ENCODE data around the gene ZBTB20.
A peak's percentile ranks its signal among the peaks of the same experiment; 100 is the strongest.

The ZBTB20 gene

DNA sequence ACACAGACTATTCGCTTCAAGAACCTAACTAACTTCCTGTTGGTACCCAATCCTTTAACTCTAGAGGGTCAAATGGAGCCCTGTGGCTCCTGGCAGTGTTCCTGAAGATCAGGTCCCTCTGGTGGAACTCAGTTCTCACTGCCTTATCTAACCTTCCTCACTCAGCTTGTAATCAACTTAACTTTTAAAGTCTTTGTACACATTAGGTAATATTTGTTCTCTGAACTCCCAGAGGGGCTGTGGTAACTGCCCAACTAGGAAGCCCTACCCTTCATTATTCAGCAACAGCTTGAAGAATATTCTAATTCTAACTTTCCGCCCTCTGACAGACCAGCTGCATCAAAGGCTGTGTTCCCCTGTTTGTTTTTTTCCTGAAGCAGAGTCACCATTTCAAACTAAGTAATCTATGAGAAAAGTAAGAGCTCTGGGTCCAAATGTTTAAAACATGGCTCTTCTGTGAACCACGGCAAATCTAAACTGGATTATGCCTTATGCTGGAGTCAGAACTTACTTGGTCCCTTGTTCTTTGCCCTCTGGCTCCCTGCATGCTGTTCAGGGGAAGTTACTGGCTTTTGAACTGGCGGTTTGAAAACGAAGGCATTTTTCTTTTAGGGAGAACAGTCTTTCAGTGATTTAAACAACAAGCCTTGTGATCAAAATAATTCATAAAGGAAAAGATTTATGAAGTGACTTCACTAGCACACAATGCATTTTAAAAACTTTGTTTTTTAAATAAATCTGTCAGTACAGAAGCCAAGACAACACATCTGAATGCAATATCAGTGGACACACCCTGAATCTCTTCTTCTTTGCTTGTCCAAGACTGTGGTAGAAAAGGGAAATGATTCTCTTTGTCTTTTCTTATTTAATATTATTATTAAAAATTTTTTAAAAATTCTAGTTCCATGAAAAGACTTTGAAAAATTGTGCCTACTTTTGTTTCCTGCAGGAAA is 487.7 kb downstream of the ZBTB20 start:
- H3K4me3 ChIP-seq (ENCODE audit: low read length): no peak overlapping the region
- DNase-seq (ENCODE audit: low read depth): no peak
- TF ChIP-seq, protein P1, sequence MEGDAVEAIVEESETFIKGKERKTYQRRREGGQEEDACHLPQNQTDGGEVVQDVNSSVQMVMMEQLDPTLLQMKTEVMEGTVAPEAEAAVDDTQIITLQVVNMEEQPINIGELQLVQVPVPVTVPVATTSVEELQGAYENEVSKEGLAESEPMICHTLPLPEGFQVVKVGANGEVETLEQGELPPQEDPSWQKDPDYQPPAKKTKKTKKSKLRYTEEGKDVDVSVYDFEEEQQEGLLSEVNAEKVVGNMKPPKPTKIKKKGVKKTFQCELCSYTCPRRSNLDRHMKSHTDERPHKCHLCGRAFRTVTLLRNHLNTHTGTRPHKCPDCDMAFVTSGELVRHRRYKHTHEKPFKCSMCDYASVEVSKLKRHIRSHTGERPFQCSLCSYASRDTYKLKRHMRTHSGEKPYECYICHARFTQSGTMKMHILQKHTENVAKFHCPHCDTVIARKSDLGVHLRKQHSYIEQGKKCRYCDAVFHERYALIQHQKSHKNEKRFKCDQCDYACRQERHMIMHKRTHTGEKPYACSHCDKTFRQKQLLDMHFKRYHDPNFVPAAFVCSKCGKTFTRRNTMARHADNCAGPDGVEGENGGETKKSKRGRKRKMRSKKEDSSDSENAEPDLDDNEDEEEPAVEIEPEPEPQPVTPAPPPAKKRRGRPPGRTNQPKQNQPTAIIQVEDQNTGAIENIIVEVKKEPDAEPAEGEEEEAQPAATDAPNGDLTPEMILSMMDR (conservative IDR thresholded peaks at IDR 0.05; ENCODE audit: low read depth, low read length): no peak

DNA sequence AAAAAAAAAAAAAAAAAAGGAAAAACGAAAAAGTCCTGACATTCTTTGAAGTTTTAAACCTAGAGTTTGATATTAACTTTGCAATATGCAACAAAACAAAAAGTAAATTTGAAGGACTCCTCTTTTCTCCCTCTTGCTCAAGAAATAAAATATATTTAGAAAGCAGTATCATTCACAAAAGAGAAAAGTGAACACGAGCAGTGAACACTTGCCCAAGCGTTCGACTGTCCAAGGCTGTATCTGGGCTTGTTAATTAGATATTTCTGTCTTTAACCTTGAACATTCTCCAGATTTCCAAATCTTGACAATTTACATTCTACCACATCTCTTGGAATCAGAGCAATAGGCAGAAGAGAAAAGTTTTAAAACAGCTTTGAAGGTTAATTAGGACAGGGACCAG is 495.5 kb downstream of the ZBTB20 start:
- no peak overlapping the region for H3K4me3 ChIP-seq (ENCODE audit: low read length)
- DNase-seq (ENCODE audit: low read depth): no peak
- TF ChIP-seq, protein P1 (conservative IDR thresholded peaks at IDR 0.05; ENCODE audit: low read depth, low read length): no peak

DNA sequence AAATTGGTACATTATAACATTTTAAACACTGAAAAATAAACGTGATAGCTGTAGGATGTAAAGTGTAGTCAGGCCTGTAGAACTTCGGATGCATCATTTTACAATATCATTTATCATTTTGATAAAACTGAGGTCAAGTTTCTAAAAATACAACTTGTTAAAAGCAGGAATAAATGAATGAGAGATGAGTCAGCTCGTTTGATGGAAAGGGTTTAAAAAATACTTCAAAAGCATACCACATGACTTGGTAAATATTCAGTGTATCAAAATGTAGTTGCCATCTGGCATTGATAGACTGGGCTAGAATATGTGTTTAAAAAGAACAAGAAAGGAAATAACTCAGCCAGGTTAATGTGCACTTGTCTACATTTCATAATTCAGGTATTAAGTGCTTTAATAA is 496.3 kb downstream of the ZBTB20 start:
- H3K4me3 ChIP-seq (ENCODE audit: low read length): no peak overlapping the region
- TF ChIP-seq, protein P1 (conservative IDR thresholded peaks at IDR 0.05; ENCODE audit: low read depth, low read length): no peak
- peak; percentile 39 for DNase-seq (ENCODE audit: low read depth)

DNA sequence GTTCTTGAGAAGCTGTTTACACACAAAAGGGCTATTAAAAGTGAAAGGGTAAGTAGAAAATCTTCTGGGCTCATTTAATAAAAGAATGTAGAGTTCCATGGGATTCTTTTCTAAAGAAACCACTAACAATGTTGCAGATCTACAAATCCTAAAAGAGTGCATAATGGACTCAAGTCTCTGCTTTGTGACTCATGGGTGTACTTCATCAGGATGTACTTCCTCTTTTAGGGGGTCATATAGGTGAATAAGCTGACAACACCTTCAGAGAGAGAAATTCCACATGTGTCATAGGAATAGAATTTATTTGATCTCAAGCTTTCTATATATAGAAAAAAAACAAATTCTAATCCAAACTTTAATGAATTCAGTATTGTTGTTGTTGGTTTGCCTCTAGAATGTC is 497.8 kb downstream of the ZBTB20 start:
- H3K4me3 ChIP-seq (ENCODE audit: low read length): no peak overlapping the region
- TF ChIP-seq, protein P1 (conservative IDR thresholded peaks at IDR 0.05; ENCODE audit: low read depth, low read length): no peak
- DNase-seq (ENCODE audit: low read depth): no peak

DNA sequence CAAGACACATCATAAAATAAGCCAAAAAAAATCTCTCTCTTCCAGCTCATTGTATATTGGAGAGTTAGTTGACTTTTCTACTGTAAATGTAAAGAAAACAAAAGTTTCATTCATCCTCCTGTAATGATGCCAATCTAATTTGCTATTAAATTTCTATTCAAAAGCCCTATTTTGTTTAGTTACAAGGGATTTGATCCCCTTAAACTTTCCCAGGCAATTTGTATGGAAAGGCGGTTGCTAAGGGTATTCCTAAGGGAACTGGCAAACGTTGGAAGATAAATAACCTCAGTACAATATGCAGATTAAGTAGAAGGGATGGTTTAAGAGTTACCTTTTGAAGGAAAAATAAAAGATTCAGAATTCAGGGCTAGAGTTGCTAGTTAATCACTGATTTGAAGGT is 500.6 kb downstream of the ZBTB20 start:
- DNase-seq (ENCODE audit: low read depth): no peak
- TF ChIP-seq, protein P1 (conservative IDR thresholded peaks at IDR 0.05; ENCODE audit: low read depth, low read length): no peak
- H3K4me3 ChIP-seq (ENCODE audit: low read length): no peak overlapping the region

DNA sequence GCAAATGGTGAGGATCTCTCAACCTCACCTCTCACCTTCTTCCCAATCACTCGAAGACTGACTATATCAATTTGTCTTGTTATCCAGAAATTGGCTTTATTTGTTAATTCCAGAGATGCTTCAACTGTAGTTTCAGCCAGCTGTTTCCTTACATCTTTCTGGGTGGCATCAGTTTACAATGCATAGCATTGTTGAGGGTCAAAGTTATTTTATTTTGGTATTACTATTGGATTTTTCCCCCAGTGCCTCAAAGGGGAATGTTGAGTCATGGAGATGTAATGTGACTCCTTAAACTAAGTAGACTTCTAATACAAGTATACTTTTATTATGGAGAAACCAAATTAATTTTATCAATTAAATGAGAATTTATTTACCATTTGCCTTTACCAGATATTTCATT is 501.7 kb downstream of the ZBTB20 start:
- H3K4me3 ChIP-seq (ENCODE audit: low read length): no peak overlapping the region
- TF ChIP-seq, protein P1 (conservative IDR thresholded peaks at IDR 0.05; ENCODE audit: low read depth, low read length): no peak
- no peak for DNase-seq (ENCODE audit: low read depth)

DNA sequence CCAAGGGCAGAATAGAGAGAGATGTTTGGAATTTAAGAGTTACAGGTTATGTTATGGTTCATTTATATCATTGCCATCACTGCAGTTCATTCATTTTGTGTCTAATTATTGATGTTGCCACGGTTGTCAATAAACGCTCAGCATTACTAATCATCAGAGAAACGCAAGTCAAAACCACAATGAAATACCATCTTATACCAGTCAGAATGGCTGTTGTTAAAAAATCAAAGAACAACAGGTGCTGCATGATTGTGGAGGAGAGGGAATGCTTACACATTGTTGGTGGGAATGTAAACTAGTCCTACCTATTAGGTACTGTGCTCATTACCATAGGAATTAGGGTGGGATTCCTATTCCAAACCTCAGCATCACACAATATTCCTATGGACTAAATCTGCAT is 502.7 kb downstream of the ZBTB20 start:
- TF ChIP-seq, protein P1 (conservative IDR thresholded peaks at IDR 0.05; ENCODE audit: low read depth, low read length): no peak
- DNase-seq (ENCODE audit: low read depth): no peak

More for the DNA sequence above, 502.7 kb downstream of the ZBTB20 start:
- H3K4me3 ChIP-seq (ENCODE audit: low read length): no peak overlapping the region
